GM19043 (cell line): ENCODE results near the gene KLK2.
"Not testable (repeated sequence)": the region's sequence is repeated elsewhere in the genome, so short reads cannot be mapped to it uniquely, and the experiment has no call there.

Experiments
- ATAC-seq: cut with Tn5 transposase; IDR thresholded peaks from one replicate; pipeline ENCODE4 v1.9.1; 2021; ENCODE audit warnings: low read depth; ENCODE audit not compliant: unreplicated experiment

The KLK2 gene

GRCh38 chr19:50891253-50891625 lies 18.0 kb downstream of the KLK2 start:
- no peak for ATAC-seq

- ATAC-seq: no peak
Observed at GRCh38 chr19:50893047-50893736, 20.0 kb downstream of the KLK2 start.

GRCh38 chr19:50894478-50895356 lies 21.5 kb downstream of the KLK2 start:
- ATAC-seq: no peak

GRCh38 chr19:50896089-50896590 lies 22.9 kb downstream of the KLK2 start:
- not testable (repeated sequence) for ATAC-seq

GRCh38 chr19:50896591-50897190 lies 23.5 kb downstream of the KLK2 start:
- peak; percentile 96 for ATAC-seq

GRCh38 chr19:50897191-50897607 lies 24.0 kb downstream of the KLK2 start:
- no peak for ATAC-seq

- ATAC-seq: no peak
Observed at GRCh38 chr19:50897612-50898011, 24.4 kb downstream of the KLK2 start.

GRCh38 chr19:50898018-50898417 lies 24.8 kb downstream of the KLK2 start:
- ATAC-seq: no peak

- no peak for ATAC-seq
Observed at GRCh38 chr19:50899569-50899968, 26.3 kb downstream of the KLK2 start.

- ATAC-seq: no peak
Observed at GRCh38 chr19:50902640-50903039, 29.4 kb downstream of the KLK2 start.

GRCh38 chr19:50906217-50906616 lies 33.0 kb downstream of the KLK2 start:
- no peak for ATAC-seq

GRCh38 chr19:50908336-50908735 lies 35.1 kb downstream of the KLK2 start:
- no peak for ATAC-seq

- no peak for ATAC-seq
Observed at GRCh38 chr19:50909240-50910070, 36.2 kb downstream of the KLK2 start.

- no peak for ATAC-seq
Observed at GRCh38 chr19:50910722-50911121, 37.5 kb downstream of the KLK2 start.

GRCh38 chr19:50911206-50912101 lies 38.2 kb downstream of the KLK2 start, which contains the start of gene KLK4:
Gene KLK4, minus strand, starts transcription at chr19:50911395. Its CDS starts 657 bp downstream, at chr19:50910738.
- ATAC-seq: no peak

GRCh38 chr19:50912102-50912599 lies 38.9 kb downstream of the KLK2 start:
- no peak for ATAC-seq

GRCh38 chr19:50912727-50913716 lies 39.8 kb downstream of the KLK2 start:
- no peak for ATAC-seq

- ATAC-seq: no peak
Observed at GRCh38 chr19:50916069-50916468, 42.8 kb downstream of the KLK2 start.
